ENCODE results near the gene MTG2.

The MTG2 gene

GRCh38 chr20:62186887-62187866, 4.3 kb downstream of the MTG2 start:
- DNase-seq: no peak

- DNase-seq: no peak
Measured at GRCh38 chr20:62190639-62191411, 8.0 kb downstream of the MTG2 start.

GRCh38 chr20:62191781-62192559, 9.1 kb downstream of the MTG2 start:
- no peak for DNase-seq

- no peak for DNase-seq
Measured at GRCh38 chr20:62192635-62193034, 9.8 kb downstream of the MTG2 start.

- DNase-seq: no peak
Measured at GRCh38 chr20:62193079-62194025, 10.5 kb downstream of the MTG2 start.

GRCh38 chr20:62195075-62195405, 12.2 kb downstream of the MTG2 start:
- DNase-seq: no peak

- DNase-seq: no peak
Measured at GRCh38 chr20:62195736-62196135, 12.9 kb downstream of the MTG2 start.

- no peak for DNase-seq
Measured at GRCh38 chr20:62196286-62196685, 13.5 kb downstream of the MTG2 start.

- DNase-seq: no peak
Measured at GRCh38 chr20:62197311-62197710, 14.5 kb downstream of the MTG2 start.

- DNase-seq: no peak
Measured at GRCh38 chr20:62197801-62198200, 15.0 kb downstream of the MTG2 start.

- no peak for DNase-seq
Measured at GRCh38 chr20:62198496-62198895, 15.7 kb downstream of the MTG2 start.

- DNase-seq: no peak
Measured at GRCh38 chr20:62198931-62199330, 16.1 kb downstream of the MTG2 start.

GRCh38 chr20:62200491-62201172, 17.8 kb downstream of the MTG2 start:
- DNase-seq: no peak

GRCh38 chr20:62201173-62202082, 18.6 kb downstream of the MTG2 start:
- DNase-seq: no peak

- no peak for DNase-seq
Measured at GRCh38 chr20:62202083-62202395, 19.2 kb downstream of the MTG2 start.

GRCh38 chr20:62202676-62203377, 20.0 kb downstream of the MTG2 start:
- DNase-seq: no peak

GRCh38 chr20:62203378-62204030, 20.7 kb downstream of the MTG2 start:
- DNase-seq: no peak

GRCh38 chr20:62205618-62206387, 23.0 kb downstream of the MTG2 start:
- no peak for DNase-seq

GRCh38 chr20:62206388-62206775, 23.6 kb downstream of the MTG2 start:
- DNase-seq: no peak

Data from activated naive CD4-positive, alpha-beta T cell treated with Interleukin-2 at 50 U/mL for 16 hours (primary cell).